ENCODE measurements around the gene SUSD6. TPM values are rescaled to one million over a fixed set of nuclear protein-coding genes. Genes with fewer than 3 reads are reported as not detected.
A peak's percentile ranks its signal among the peaks of the same experiment; 100 is the strongest.

The SUSD6 gene
- polyA plus RNA-seq, 4 donors: 14.3 to 46.2 (median 16.7) TPM

- H3K4me1 ChIP-seq (ENCODE audit: control insufficient read depth in 3 of 3, insufficient read depth in 2 of 3, low read depth in 1 of 3, low read length in 2 of 3): peaks cover 26 to 74% (median 56%) of the 10 kb centered on the region in 3 donors
- H3K4me3 ChIP-seq (ENCODE audit: low read depth in 1 of 3, low read length in 3 of 3): no peak overlapping the region
- no peaks in the 10 kb centered on the region for H3K9me3 ChIP-seq (ENCODE audit: control insufficient read depth in 2 of 2, insufficient read depth in 1 of 2, low read depth in 1 of 2, low read length in 1 of 2)
- no peaks in the 10 kb centered on the region for H3K27me3 ChIP-seq (ENCODE audit: control insufficient read depth in 3 of 3, insufficient read depth in 3 of 3, low read length in 3 of 3)
- H3K27ac ChIP-seq (ENCODE audit: low read depth in 1 of 3, low read length in 2 of 3): peak overlapping the region; percentile 86 to 97 (median 95)
- DNase-seq (peak; percentile 38 to 49), FAIRE-seq (no peak)
- 54 to 62% (median 59%) methylated on average over 10 of the region's 10 CpGs for WGBS, 3 donors
- H3K36me3 ChIP-seq (ENCODE audit: control insufficient read depth in 3 of 3, insufficient read depth in 2 of 3, low read depth in 1 of 3, low read length in 3 of 3): no peaks in the 10 kb centered on the region
Observed at GRCh38 chr14:69652942-69653684, 41.7 kb downstream of the SUSD6 start.

GRCh38 chr14:69654116-69654515, 42.7 kb downstream of the SUSD6 start:
- Histone ChIP-seq H3K4me1 (ENCODE audit: control insufficient read depth in 3 of 3, insufficient read depth in 2 of 3, low read depth in 1 of 3, low read length in 2 of 3) (peaks cover 28 to 76% (median 53%) of the 10 kb centered on the region in 3 donors), H3K27me3 (ENCODE audit: control insufficient read depth in 3 of 3, insufficient read depth in 3 of 3, low read length in 3 of 3) (no peaks in the 10 kb centered on the region), H3K36me3 (ENCODE audit: control insufficient read depth in 3 of 3, insufficient read depth in 2 of 3, low read depth in 1 of 3, low read length in 3 of 3) (peaks cover 0 to 4% (median 0%) of the 10 kb centered on the region in 3 donors), H3K27ac (ENCODE audit: low read depth in 1 of 3, low read length in 2 of 3) (peak overlapping the region; percentile 56 to 86 (median 81)), H3K4me3 (ENCODE audit: low read depth in 1 of 3, low read length in 3 of 3) (no peak overlapping the region), H3K9me3 (ENCODE audit: control insufficient read depth in 2 of 2, insufficient read depth in 1 of 2, low read depth in 1 of 2, low read length in 1 of 2) (no peaks in the 10 kb centered on the region)
- WGBS, 3 donors: 11 to 47% (median 26%) methylated on average over 3 of the region's 3 CpGs
- FAIRE-seq (no peak), DNase-seq (peak; percentile 85)

GRCh38 chr14:69657950-69658355, 46.6 kb downstream of the SUSD6 start:
- Histone ChIP-seq H3K9me3 (ENCODE audit: control insufficient read depth in 2 of 2, insufficient read depth in 1 of 2, low read depth in 1 of 2, low read length in 1 of 2) (no peaks in the 10 kb centered on the region), H3K36me3 (ENCODE audit: control insufficient read depth in 3 of 3, insufficient read depth in 2 of 3, low read depth in 1 of 3, low read length in 3 of 3) (peaks cover 3 to 17% (median 3%) of the 10 kb centered on the region in 3 donors), H3K27ac (ENCODE audit: low read depth in 1 of 3, low read length in 2 of 3) (peak overlapping the region; percentile 74 to 95 (median 83)), H3K27me3 (ENCODE audit: control insufficient read depth in 3 of 3, insufficient read depth in 3 of 3, low read length in 3 of 3) (no peaks in the 10 kb centered on the region), H3K4me1 (ENCODE audit: control insufficient read depth in 3 of 3, insufficient read depth in 2 of 3, low read depth in 1 of 3, low read length in 2 of 3) (peaks cover 20 to 60% (median 26%) of the 10 kb centered on the region in 3 donors), H3K4me3 (ENCODE audit: low read depth in 1 of 3, low read length in 3 of 3) (peak overlapping the region in 1 of 3 donors; percentile 5)
- FAIRE-seq: no peak
- WGBS, 3 donors: 8 to 47% (median 21%) methylated on average over 9 of the region's 9 CpGs
- peak; percentile 86 to 90 for DNase-seq

- Histone ChIP-seq H3K27ac (ENCODE audit: low read depth in 1 of 3, low read length in 2 of 3) (peak overlapping the region; percentile 65 to 95 (median 83)), H3K4me3 (ENCODE audit: low read depth in 1 of 3, low read length in 3 of 3) (peak overlapping the region in 1 of 3 donors; percentile 5), H3K9me3 (ENCODE audit: control insufficient read depth in 2 of 2, insufficient read depth in 1 of 2, low read depth in 1 of 2, low read length in 1 of 2) (no peaks in the 10 kb centered on the region), H3K36me3 (ENCODE audit: control insufficient read depth in 3 of 3, insufficient read depth in 2 of 3, low read depth in 1 of 3, low read length in 3 of 3) (peaks cover 3 to 17% (median 3%) of the 10 kb centered on the region in 3 donors), H3K4me1 (ENCODE audit: control insufficient read depth in 3 of 3, insufficient read depth in 2 of 3, low read depth in 1 of 3, low read length in 2 of 3) (peaks cover 15 to 56% (median 21%) of the 10 kb centered on the region in 3 donors), H3K27me3 (ENCODE audit: control insufficient read depth in 3 of 3, insufficient read depth in 3 of 3, low read length in 3 of 3) (no peaks in the 10 kb centered on the region)
- DNase-seq: peak; percentile 80 to 82
- 47 to 65% (median 50%) methylated on average over 8 of the region's 8 CpGs for WGBS, 3 donors
- FAIRE-seq: no peak
Observed at GRCh38 chr14:69658664-69659261, 47.4 kb downstream of the SUSD6 start.

GRCh38 chr14:69660344-69661193, 49.2 kb downstream of the SUSD6 start:
- H3K27ac ChIP-seq (ENCODE audit: low read depth in 1 of 3, low read length in 2 of 3): peak overlapping the region in 1 of 3 donors; percentile 95
- DNase-seq (no peak), FAIRE-seq (no peak)
- no peak overlapping the region for H3K4me3 ChIP-seq (ENCODE audit: low read depth in 1 of 3, low read length in 3 of 3)
- no peaks in the 10 kb centered on the region for H3K9me3 ChIP-seq (ENCODE audit: control insufficient read depth in 2 of 2, insufficient read depth in 1 of 2, low read depth in 1 of 2, low read length in 1 of 2)
- WGBS, 3 donors: 83 to 88% (median 86%) methylated on average over 2 of the region's 2 CpGs
- peaks cover 3 to 20% (median 3%) of the 10 kb centered on the region in 3 donors for H3K36me3 ChIP-seq (ENCODE audit: control insufficient read depth in 3 of 3, insufficient read depth in 2 of 3, low read depth in 1 of 3, low read length in 3 of 3)
- H3K27me3 ChIP-seq (ENCODE audit: control insufficient read depth in 3 of 3, insufficient read depth in 3 of 3, low read length in 3 of 3): no peaks in the 10 kb centered on the region
- H3K4me1 ChIP-seq (ENCODE audit: control insufficient read depth in 3 of 3, insufficient read depth in 2 of 3, low read depth in 1 of 3, low read length in 2 of 3): peaks cover 13 to 61% (median 26%) of the 10 kb centered on the region in 3 donors

GRCh38 chr14:69661194-69661537, 49.8 kb downstream of the SUSD6 start:
- H3K36me3 ChIP-seq (ENCODE audit: control insufficient read depth in 3 of 3, insufficient read depth in 2 of 3, low read depth in 1 of 3, low read length in 3 of 3): peaks cover 3 to 20% (median 3%) of the 10 kb centered on the region in 3 donors
- H3K27ac ChIP-seq (ENCODE audit: low read depth in 1 of 3, low read length in 2 of 3): no peak overlapping the region
- H3K9me3 ChIP-seq (ENCODE audit: control insufficient read depth in 2 of 2, insufficient read depth in 1 of 2, low read depth in 1 of 2, low read length in 1 of 2): no peaks in the 10 kb centered on the region
- no peak for DNase-seq
- H3K4me3 ChIP-seq (ENCODE audit: low read depth in 1 of 3, low read length in 3 of 3): no peak overlapping the region
- H3K4me1 ChIP-seq (ENCODE audit: control insufficient read depth in 3 of 3, insufficient read depth in 2 of 3, low read depth in 1 of 3, low read length in 2 of 3): peaks cover 13 to 58% (median 26%) of the 10 kb centered on the region in 3 donors
- H3K27me3 ChIP-seq (ENCODE audit: control insufficient read depth in 3 of 3, insufficient read depth in 3 of 3, low read length in 3 of 3): no peaks in the 10 kb centered on the region
- FAIRE-seq: no peak
- WGBS, 3 donors: 83 to 96% (median 93%) methylated on average over 1 of the region's 1 CpG

GRCh38 chr14:69662636-69663299, 51.4 kb downstream of the SUSD6 start:
- Histone ChIP-seq H3K27me3 (ENCODE audit: control insufficient read depth in 3 of 3, insufficient read depth in 3 of 3, low read length in 3 of 3) (no peaks in the 10 kb centered on the region), H3K9me3 (ENCODE audit: control insufficient read depth in 2 of 2, insufficient read depth in 1 of 2, low read depth in 1 of 2, low read length in 1 of 2) (no peaks in the 10 kb centered on the region), H3K4me1 (ENCODE audit: control insufficient read depth in 3 of 3, insufficient read depth in 2 of 3, low read depth in 1 of 3, low read length in 2 of 3) (peaks cover 15 to 52% (median 33%) of the 10 kb centered on the region in 3 donors), H3K36me3 (ENCODE audit: control insufficient read depth in 3 of 3, insufficient read depth in 2 of 3, low read depth in 1 of 3, low read length in 3 of 3) (peaks cover 3 to 22% (median 3%) of the 10 kb centered on the region in 3 donors), H3K27ac (ENCODE audit: low read depth in 1 of 3, low read length in 2 of 3) (peak overlapping the region in 1 of 3 donors; percentile 32), H3K4me3 (ENCODE audit: low read depth in 1 of 3, low read length in 3 of 3) (no peak overlapping the region)
- FAIRE-seq: no peak
- WGBS, 3 donors: 89 to 97% (median 94%) methylated on average over 1 of the region's 1 CpG
- no peak for DNase-seq

GRCh38 chr14:69663300-69663643, 51.9 kb downstream of the SUSD6 start:
- Histone ChIP-seq H3K9me3 (ENCODE audit: control insufficient read depth in 2 of 2, insufficient read depth in 1 of 2, low read depth in 1 of 2, low read length in 1 of 2) (no peaks in the 10 kb centered on the region), H3K27me3 (ENCODE audit: control insufficient read depth in 3 of 3, insufficient read depth in 3 of 3, low read length in 3 of 3) (no peaks in the 10 kb centered on the region), H3K36me3 (ENCODE audit: control insufficient read depth in 3 of 3, insufficient read depth in 2 of 3, low read depth in 1 of 3, low read length in 3 of 3) (peaks cover 3 to 26% (median 3%) of the 10 kb centered on the region in 3 donors), H3K27ac (ENCODE audit: low read depth in 1 of 3, low read length in 2 of 3) (peak overlapping the region in 1 of 3 donors; percentile 29), H3K4me3 (ENCODE audit: low read depth in 1 of 3, low read length in 3 of 3) (no peak overlapping the region), H3K4me1 (ENCODE audit: control insufficient read depth in 3 of 3, insufficient read depth in 2 of 3, low read depth in 1 of 3, low read length in 2 of 3) (peaks cover 15 to 47% (median 33%) of the 10 kb centered on the region in 3 donors)
- 52 to 63% (median 60%) methylated on average over 3 of the region's 3 CpGs for WGBS, 3 donors
- DNase-seq (no peak), FAIRE-seq (no peak)
